Measurements from ENCODE around the gene CHID1. TPM values are rescaled to one million over a fixed set of nuclear protein-coding genes. Genes with fewer than 3 reads are reported as not detected.
A peak's percentile ranks its signal among the peaks of the same experiment; 100 is the strongest.

CHID1 gene
- total RNA-seq, 1 donor from 2014 or later: 74.6 TPM

GRCh38 chr11:898143-898511 is 12.5 kb downstream of the CHID1 start:
- Mint-ChIP-seq H3K4me3 (ENCODE audit: unreplicated experiment) (no peak overlapping the region), H3K27ac (ENCODE audit: unreplicated experiment) (no peak overlapping the region), H3K4me1 (ENCODE audit: low read depth, unreplicated experiment) (no peaks in the 10 kb centered on the region), H3K36me3 (ENCODE audit: low read depth, unreplicated experiment) (peaks cover 4% of the 10 kb centered on the region), H3K27me3 (ENCODE audit: low read depth, unreplicated experiment) (no peaks in the 10 kb centered on the region), H3K9me3 (ENCODE audit: unreplicated experiment) (no peaks in the 10 kb centered on the region)
- Histone ChIP-seq H3K9me3 (ENCODE audit: insufficient read depth, low read depth, low read length) (no peaks in the 10 kb centered on the region), H3K9ac (ENCODE audit: low read length) (no peak overlapping the region), H4K20me1 (ENCODE audit: insufficient read depth, low read length) (peaks cover 15% of the 10 kb centered on the region), H3K27ac (ENCODE audit: low read depth, low read length) (no peak overlapping the region), H3K4me3 (ENCODE audit: insufficient read depth, low read depth, low read length) (no peak overlapping the region), H3K36me3 (ENCODE audit: insufficient read depth, low read length) (peaks cover 10% of the 10 kb centered on the region), H2AFZ (ENCODE audit: low read depth, low read length) (no peak overlapping the region), H3K4me1 (ENCODE audit: insufficient read depth, low read length) (no peaks in the 10 kb centered on the region), H3K79me2 (ENCODE audit: insufficient read depth, low read length) (no peaks in the 10 kb centered on the region), H3K27me3 (ENCODE audit: insufficient read depth, low read length) (no peaks in the 10 kb centered on the region), H3K4me2 (ENCODE audit: low read length) (no peak overlapping the region)
- DNase-seq (ENCODE audit: low read depth) (no peak), FAIRE-seq (no peak)
- TF ChIP-seq EZH2 (IDR thresholded peaks at IDR 0.05; ENCODE audit: insufficient read depth, low read length) (no peak), CTCF (IDR thresholded peaks at IDR 0.05; ENCODE audit: insufficient read depth, low read depth, low read length) (peak; percentile 13)

- H3K4me3 ChIP-seq (ENCODE audit: insufficient read depth, low read depth, low read length): no peak overlapping the region
- TF ChIP-seq CTCF (IDR thresholded peaks at IDR 0.05; ENCODE audit: insufficient read depth, low read depth, low read length): no peak
- no peak for TF ChIP-seq EZH2 (IDR thresholded peaks at IDR 0.05; ENCODE audit: insufficient read depth, low read length)
- H3K36me3 ChIP-seq (ENCODE audit: insufficient read depth, low read length): peaks cover 8% of the 10 kb centered on the region
- no peaks in the 10 kb centered on the region for H3K27me3 ChIP-seq (ENCODE audit: insufficient read depth, low read length)
- no peak overlapping the region for H2AFZ ChIP-seq (ENCODE audit: low read depth, low read length)
- no peak overlapping the region for H3K4me2 ChIP-seq (ENCODE audit: low read length)
- H3K79me2 ChIP-seq (ENCODE audit: insufficient read depth, low read length): no peaks in the 10 kb centered on the region
- Mint-ChIP-seq H3K9me3 (ENCODE audit: unreplicated experiment) (no peaks in the 10 kb centered on the region), H3K27me3 (ENCODE audit: low read depth, unreplicated experiment) (no peaks in the 10 kb centered on the region), H3K27ac (ENCODE audit: unreplicated experiment) (no peak overlapping the region), H3K36me3 (ENCODE audit: low read depth, unreplicated experiment) (peaks cover 4% of the 10 kb centered on the region), H3K4me1 (ENCODE audit: low read depth, unreplicated experiment) (no peaks in the 10 kb centered on the region), H3K4me3 (ENCODE audit: unreplicated experiment) (no peak overlapping the region)
- DNase-seq (ENCODE audit: low read depth) (no peak), FAIRE-seq (no peak)
- H3K4me1 ChIP-seq (ENCODE audit: insufficient read depth, low read length): no peaks in the 10 kb centered on the region
- H3K27ac ChIP-seq (ENCODE audit: low read depth, low read length): no peak overlapping the region
- H3K9ac ChIP-seq (ENCODE audit: low read length): no peak overlapping the region
- H4K20me1 ChIP-seq (ENCODE audit: insufficient read depth, low read length): peaks cover 18% of the 10 kb centered on the region
- no peaks in the 10 kb centered on the region for H3K9me3 ChIP-seq (ENCODE audit: insufficient read depth, low read depth, low read length)
Observed at GRCh38 chr11:897253-898142, 13.1 kb downstream of the CHID1 start.

Measured in astrocyte (in vitro differentiated cells and primary cell).